IMR-90 (cell line): Measurements from ENCODE around the gene SV2B.

ENCODE experiments used
- NFE2L2 ChIP-seq: fragments of 150-350 bp; IDR thresholded peaks from 2 replicates; pipeline ENCODE4 v1.6.1; 2016; ENCODE audit warnings: low read depth, mild to moderate bottlenecking, low read length
- TF ChIP-seq, protein P1 (sequence below): conservative IDR thresholded peaks from 2 replicates; pipeline ENCODE4 v1.5.1; 2012; ENCODE audit warnings: mild to moderate bottlenecking, low read depth, low read length, improper control_type of control experiment

DNA sequence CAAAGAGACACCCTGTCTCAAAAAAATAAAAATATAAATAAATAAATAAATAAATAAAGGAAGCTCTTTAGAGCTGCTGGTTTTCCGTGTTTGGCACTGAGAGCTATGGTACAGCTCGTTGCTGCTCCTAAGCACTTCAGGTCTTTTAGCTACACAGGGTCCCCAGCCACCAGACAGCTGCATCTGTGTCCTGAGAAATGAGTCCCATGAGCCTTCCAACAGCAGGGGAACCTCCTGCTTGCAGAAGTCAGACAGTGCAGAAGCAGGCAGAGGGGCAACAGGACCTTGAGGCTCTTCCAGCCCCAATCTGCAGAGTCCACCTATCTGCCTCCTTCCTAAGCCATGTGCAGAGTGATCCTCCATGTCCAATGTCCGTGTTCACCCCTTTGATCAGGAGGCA is 159.0 kb downstream of the SV2B start:
- no peak for TF ChIP-seq NFE2L2
- TF ChIP-seq, protein P1, sequence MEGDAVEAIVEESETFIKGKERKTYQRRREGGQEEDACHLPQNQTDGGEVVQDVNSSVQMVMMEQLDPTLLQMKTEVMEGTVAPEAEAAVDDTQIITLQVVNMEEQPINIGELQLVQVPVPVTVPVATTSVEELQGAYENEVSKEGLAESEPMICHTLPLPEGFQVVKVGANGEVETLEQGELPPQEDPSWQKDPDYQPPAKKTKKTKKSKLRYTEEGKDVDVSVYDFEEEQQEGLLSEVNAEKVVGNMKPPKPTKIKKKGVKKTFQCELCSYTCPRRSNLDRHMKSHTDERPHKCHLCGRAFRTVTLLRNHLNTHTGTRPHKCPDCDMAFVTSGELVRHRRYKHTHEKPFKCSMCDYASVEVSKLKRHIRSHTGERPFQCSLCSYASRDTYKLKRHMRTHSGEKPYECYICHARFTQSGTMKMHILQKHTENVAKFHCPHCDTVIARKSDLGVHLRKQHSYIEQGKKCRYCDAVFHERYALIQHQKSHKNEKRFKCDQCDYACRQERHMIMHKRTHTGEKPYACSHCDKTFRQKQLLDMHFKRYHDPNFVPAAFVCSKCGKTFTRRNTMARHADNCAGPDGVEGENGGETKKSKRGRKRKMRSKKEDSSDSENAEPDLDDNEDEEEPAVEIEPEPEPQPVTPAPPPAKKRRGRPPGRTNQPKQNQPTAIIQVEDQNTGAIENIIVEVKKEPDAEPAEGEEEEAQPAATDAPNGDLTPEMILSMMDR, result no peak
